Measurements from ENCODE around the gene HES3. TPM values are rescaled to one million over a fixed set of nuclear protein-coding genes. Genes with fewer than 3 reads are reported as not detected.

HES3 gene
- total RNA-seq (not detected), polyA plus RNA-seq (not detected)
- long read RNA-seq, donor 1, result 0 reads
- long read RNA-seq, donor 2, result 0 reads
- long read RNA-seq, donor 3, result 0 reads

GRCh38 chr1:6243993-6244392 lies at the start of gene HES3:
HES3 (plus strand) TSS chr1:6244179; CDS start chr1:6244366, 187 bp downstream.
- DNase-seq (no peak), ATAC-seq (no peak)
- Histone ChIP-seq H3K36me3 (no peaks in the 10 kb centered on the region), H3K4me1 (peaks cover 0 to 44% (median 25%) of the 10 kb centered on the region in 12 donors), H3K27me3 (peaks cover 37 to 98% (median 64%) of the 10 kb centered on the region in 9 donors), H3K9me3 (no peaks in the 10 kb centered on the region), H3K27ac (no peak within 1 kb of the TSS), H3K4me3 (no peak within 1 kb of the TSS)
- intact Hi-C loops (cut with DNase I), result loop anchor here in 8 of 10 donors (1.0 to 10.0 kb wide), 8 partner anchors 37 to 202 kb away; partner anchors contain the start of gene RNF207 (in 3 of the 8)
- WGBS, 4 donors, result 4 to 9% (median 7%) methylated on average over 12 to 16 of the region's 16 CpGs
- TF ChIP-seq POLR2A (IDR thresholded peaks at IDR 0.05) (no peak), CTCF (IDR thresholded peaks at IDR 0.05) (no peak)

DNA sequence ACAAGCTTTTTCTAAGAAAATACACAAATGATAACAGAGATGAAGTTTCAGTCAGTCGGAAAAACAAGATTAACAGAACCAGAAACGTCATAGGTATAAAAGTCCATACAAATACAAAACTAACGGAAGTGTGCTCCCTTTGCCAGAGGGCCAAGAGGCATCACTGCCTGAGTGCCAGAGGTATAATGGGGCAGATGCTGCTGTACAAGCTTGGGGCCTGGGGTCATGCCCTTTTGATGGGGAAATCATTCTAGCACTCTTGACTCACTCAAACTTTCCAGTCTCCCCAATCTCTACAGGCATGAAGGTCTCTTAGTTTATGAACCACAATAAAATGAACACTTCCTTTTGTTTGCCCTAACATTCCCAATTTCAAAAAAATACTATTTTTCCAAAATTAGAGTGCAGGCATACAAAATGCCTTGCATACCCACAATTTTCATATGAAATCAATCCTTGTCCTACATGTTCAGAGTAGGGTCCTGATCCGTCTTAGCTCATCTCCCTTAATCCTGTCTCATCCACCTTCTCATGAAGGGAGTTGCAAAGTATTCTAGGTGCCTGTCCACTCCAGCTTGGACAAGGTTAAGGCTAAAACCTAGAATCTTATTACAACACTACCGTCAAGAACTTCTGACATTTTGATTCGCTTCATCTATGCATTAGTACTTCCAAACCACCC lies 46.1 kb upstream of the HES3 start:
- H3K27me3 ChIP-seq, result no peaks in the 10 kb centered on the region
- H3K4me3 ChIP-seq, result peak overlapping the region in 11 of 12 donors; percentile 77 to 100 (median 89)
- no peaks in the 10 kb centered on the region for H3K9me3 ChIP-seq
- H3K4me1 ChIP-seq, result peaks cover 8 to 28% (median 19%) of the 10 kb centered on the region in 12 donors
- no peak overlapping the region for H3K27ac ChIP-seq
- WGBS, 4 donors, result 62 to 76% (median 70%) methylated on average over 6 of the region's 6 CpGs
- TF ChIP-seq CTCF (IDR thresholded peaks at IDR 0.05) (no peak), POLR2A (IDR thresholded peaks at IDR 0.05) (no peak)
- DNase-seq (no peak), ATAC-seq (no peak)
- peaks cover 3 to 48% (median 44%) of the 10 kb centered on the region in 9 donors for H3K36me3 ChIP-seq
- intact Hi-C loops (cut with DNase I), result loop anchor here in 3 of 10 donors (2.0 to 10.0 kb wide), 4 partner anchors 39 to 145 kb away; partner anchors contain the start of gene ICMT (in 2 of the 3)

- H3K36me3 ChIP-seq, result peaks cover 3 to 39% (median 35%) of the 10 kb centered on the region in 9 donors
- H3K27ac ChIP-seq, result peak overlapping the region in 11 of 12 donors; percentile 56 to 93 (median 84)
- no peaks in the 10 kb centered on the region for H3K27me3 ChIP-seq
- H3K4me1 ChIP-seq, result peaks cover 8 to 28% (median 19%) of the 10 kb centered on the region in 12 donors
- H3K9me3 ChIP-seq, result no peaks in the 10 kb centered on the region
- intact Hi-C loops (cut with DNase I), result loop anchor here in 3 of 10 donors (2.0 to 10.0 kb wide), 4 partner anchors 38 to 146 kb away; partner anchors contain the start of gene ICMT (in 2 of the 3)
- H3K4me3 ChIP-seq, result peak overlapping the region; percentile 77 to 100 (median 89)
- TF ChIP-seq CTCF (IDR thresholded peaks at IDR 0.05) (no peak), POLR2A (IDR thresholded peaks at IDR 0.05) (no peak)
- no peak for DNase-seq
- WGBS, 4 donors, result 1 to 2% (median 1%) methylated on average over 19 to 31 of the region's 31 CpGs
- ATAC-seq, result peak in 2 of 4 donors; percentile 8 to 13
Observed at GRCh38 chr1:6198646-6199297, 45.2 kb upstream of the HES3 start.
